GM23248 (cell line): ENCODE measurements around the gene SMCO2.

Experiments
- EZH2 ChIP-seq: fragments of 200-600 bp; sonication (generic); IDR thresholded peaks from 2 replicates; pipeline ENCODE4 v1.6.1; 2018; ENCODE audit warnings: antibody characterized with exemption, mild to moderate bottlenecking; ENCODE audit not compliant: insufficient read depth, poor library complexity, severe bottlenecking
- EZH2phosphoT487 ChIP-seq: fragments of 200-600 bp; sonication (generic); IDR thresholded peaks from 2 replicates; pipeline ENCODE4 v1.6.1; 2018; ENCODE audit warnings: antibody characterized with exemption, moderate library complexity, mild to moderate bottlenecking, low read depth; ENCODE audit not compliant: insufficient read depth

DNA sequence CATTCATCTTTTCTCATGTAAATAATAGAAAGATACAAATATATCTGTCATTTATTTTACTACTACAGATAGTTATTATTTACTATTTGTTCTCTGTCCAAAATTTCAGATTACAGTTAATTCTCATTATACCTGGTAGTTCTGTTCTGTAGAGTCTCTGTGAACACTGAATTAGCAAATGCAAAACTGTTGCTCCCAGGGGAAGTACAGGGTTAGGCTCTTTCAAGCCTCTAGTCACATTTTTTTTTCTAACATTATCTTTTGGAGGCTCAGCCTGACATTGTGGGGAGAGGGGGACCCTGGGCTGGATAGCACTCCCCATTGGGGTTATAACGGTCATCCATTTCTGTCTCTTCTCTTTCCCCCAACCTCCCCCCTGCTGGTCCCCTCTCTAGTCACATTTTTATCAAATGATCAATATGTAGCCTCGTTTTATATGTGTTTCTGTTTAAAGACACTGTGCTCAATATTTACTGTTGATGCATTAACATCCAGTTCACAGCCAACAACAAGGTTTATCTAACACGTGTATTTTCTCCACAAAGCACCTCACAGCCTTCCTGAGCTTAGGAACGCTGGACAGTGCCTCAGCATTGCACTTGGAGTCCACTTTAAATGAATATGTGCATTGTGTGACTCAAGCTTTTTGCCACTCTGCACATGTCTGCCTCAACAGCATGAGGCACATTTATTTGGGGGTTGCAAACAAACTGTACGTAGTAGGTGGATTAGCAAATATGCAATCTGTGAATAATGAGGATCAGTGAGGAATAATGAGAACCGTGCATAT, 4.7 kb downstream of the SMCO2 start:
- TF ChIP-seq EZH2: no peak
- no peak for TF ChIP-seq EZH2phosphoT487
